Myometrial cell (primary cell): ENCODE data around the gene STX3. TPM values are rescaled to one million over a fixed set of nuclear protein-coding genes. Genes with fewer than 3 reads are reported as not detected.

Experiments
- total RNA-seq: library from RNA; depleted of rRNA; stranded (reverse); fragments of >200 nt; gene quantifications from 2 replicates; pipeline ENCODE4 v1.2.3, GENCODE V29; 2015

STX3 gene
- total RNA-seq = 8.9 and 11.0 TPM in 2 replicates

DNA sequence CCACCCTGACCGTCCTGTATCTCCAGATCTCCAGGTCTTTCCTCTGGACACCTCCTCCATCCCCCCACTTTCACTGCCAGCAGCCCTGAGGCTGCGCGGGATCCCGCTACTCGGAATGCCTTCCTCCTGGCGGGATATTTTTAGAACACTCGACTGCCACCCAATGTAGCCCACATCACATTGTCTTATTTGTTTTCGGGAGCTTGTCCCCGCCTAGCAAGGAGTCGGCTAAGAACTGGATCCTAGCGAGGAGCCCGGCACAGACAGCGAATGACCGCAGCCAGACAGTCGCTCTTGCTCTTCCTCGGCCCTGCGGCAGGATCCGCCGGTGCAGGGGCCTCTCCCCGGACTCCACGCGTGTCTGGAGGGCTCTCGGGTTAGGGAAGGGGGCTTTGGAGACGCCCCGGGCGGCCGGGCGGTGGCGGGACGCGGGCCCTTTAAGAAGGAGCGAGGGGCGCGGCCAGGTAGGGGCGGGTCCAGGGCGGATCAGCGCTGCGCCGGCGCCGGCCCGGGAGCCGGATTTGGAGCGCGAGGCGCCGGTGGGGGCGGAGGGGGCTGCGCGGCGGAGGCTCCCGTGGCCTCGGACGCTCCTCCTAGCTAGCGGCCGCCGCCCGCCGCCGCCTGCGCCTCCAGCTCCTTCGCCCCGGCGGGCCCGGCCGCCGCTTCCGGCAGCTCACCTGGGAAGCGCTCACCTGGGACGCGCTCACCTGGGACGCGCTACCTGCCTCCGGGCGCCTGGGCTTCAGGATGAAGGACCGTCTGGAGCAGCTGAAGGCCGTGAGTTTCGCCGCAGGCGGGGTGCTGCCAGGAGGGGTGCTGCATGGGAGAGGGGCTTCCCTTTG, at the start of gene STX3:
TSS of gene STX3 (plus strand) at position 518 of the 842 bp plus-strand sequence. CDS start at position 748, 230 bp downstream.

DNA sequence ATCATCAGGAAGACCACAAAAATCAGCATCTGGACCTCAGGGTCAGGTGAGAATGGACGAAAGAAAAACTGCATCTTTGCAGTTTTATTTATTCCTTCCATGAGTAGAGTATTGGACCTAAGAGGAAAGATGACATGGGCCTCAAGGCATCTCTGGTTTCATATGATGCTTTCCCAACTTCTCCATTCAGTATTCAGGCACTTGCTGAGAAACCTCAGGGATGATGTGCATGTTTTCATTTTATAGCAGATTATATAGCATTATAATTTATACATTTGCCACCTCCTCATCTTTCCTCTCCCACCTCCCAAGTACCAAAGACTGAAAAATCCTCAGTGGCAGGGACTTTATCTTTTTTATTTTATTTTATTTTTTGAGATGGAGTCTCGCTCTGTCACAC, 41.4 kb upstream of the STX3 start, which contains the start of gene OR10V1:
TSS of gene OR10V1 (minus strand) at position 101 of the 400 bp plus-strand sequence. CDS start at position 101, 0 bp downstream.

DNA sequence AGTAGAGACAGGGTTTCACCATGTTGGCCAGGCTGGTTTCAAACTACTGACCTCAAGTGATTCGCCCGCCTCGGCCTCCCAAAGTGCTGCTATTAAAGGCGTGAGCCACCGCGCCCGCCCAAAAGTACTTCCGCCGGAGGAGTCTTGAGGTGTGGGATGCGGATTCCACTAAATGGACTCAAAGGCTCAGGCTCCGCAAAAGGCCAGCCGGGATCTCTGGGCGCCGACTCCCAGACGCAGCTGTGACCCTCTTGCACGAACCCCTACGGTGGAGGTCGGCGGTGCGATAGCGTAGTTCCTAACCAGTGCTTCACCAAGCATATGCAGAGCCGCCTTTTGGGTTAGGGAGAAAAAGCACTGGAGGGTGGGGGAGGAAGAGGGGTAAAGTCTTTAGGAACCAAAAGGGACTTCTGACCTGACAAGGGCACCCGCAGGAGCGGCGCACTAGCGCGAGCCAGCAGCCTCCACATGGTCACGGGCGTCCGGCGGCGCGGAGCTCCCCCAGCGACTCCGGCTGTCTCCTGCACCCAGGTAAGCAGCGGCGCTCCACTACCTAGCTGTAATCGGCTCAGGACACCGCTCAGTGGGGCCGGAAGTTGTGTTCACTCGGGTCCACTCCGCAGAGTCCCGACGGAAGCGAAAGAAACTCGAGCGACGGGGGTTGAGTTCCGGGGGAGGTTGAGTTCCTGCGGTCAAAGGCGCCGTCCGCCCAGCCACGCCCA, 55.2 kb downstream of the STX3 start, which contains the start of gene MRPL16:
TSS of gene MRPL16 (minus strand) at position 590 of the 722 bp plus-strand sequence. CDS start at position 470, 120 bp downstream.

DNA sequence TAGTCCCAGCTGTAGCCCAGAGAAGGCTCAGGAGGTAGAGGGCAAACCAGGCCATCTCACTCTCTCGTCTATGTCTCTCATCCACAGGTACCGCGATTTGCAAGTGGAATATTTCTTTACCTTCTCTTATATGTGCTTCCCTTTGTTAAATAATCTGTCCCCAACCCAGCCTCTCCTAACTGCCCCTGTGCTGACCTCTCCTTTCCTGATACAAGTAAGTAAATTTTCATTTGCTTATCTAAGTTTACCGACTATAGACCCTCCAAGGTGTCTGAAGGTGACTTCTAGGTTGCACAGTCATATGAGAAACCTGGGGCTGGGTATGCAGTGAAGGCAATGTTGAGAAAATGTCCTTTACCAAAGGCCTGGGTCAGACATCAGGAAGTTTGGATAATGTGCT, 90.2 kb downstream of the STX3 start, which contains the start of gene CBLIF:
TSS of gene CBLIF (minus strand) at position 101 of the 400 bp plus-strand sequence. CDS start at position 55, 46 bp downstream.

Other genes starting within 250 kb of the STX3 start
- not detected in 2 replicates for gene OR4D9, start 243.8 kb upstream of the STX3 start, total RNA-seq
- 17.0 and 22.2 TPM in 2 replicates for gene OSBP, start 139.6 kb upstream of the STX3 start, total RNA-seq
- gene PATL1, start 86.3 kb upstream of the STX3 start, total RNA-seq = 9.2 and 16.3 TPM in 2 replicates
- gene OR10V1, start 41.5 kb upstream of the STX3 start, total RNA-seq = not detected in 2 replicates
- gene MRPL16, start 55.4 kb downstream of the STX3 start, total RNA-seq = 70.6 and 85.1 TPM in 2 replicates
- gene CBLIF, start 90.1 kb downstream of the STX3 start, total RNA-seq = not detected in 2 replicates
- gene TCN1, start 111.1 kb downstream of the STX3 start, total RNA-seq = not detected in 2 replicates
- gene OOSP3, start 123.4 kb downstream of the STX3 start, total RNA-seq = not detected in 2 replicates
- not detected in 2 replicates for gene OOSP1, start 183.1 kb downstream of the STX3 start, total RNA-seq
- gene OOSP4A, start 208.7 kb downstream of the STX3 start, total RNA-seq = not detected in 2 replicates